ENCODE measurements around the gene TRMT11. TPM values are rescaled to one million over a fixed set of nuclear protein-coding genes. Genes with fewer than 3 reads are reported as not detected.

TRMT11 gene
- polyA plus RNA-seq, 1 of the 3 experiments (the other 2 are of a cell fraction) = 15.0 TPM

DNA sequence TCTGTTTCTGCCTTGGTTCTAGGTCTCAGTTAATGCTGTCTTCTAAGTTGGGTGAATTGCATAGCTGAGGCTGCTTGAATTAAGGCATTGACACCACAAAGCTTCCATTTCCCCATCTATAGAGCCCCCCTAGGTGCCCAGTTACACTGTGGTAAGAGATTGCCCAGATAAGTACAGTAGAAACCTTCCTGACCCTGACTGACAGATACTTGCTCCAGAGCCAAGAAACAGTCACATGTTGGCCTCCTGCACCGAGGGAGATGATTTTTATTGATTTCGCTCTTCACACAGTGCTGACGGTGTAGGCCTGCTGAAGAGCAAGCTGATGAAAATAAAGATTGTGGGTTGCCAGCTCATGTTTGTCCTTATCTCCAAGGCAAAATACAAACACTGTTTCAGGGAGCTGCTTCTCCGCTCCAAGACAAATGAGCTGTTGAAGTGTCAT lies 67.9 kb downstream of the TRMT11 start:
- Histone ChIP-seq H3F3A (replicated peaks; ENCODE audit: insufficient read depth) (no peaks in the 10 kb centered on the region), H2AFZ (ENCODE audit: low read depth) (no peak overlapping the region), H3K4me2 (no peak overlapping the region), H3K9me2 (no peaks in the 10 kb centered on the region), H3K9me3 (no peaks in the 10 kb centered on the region), H4K20me1 (ENCODE audit: insufficient read depth) (no peaks in the 10 kb centered on the region), H3K4me1 (ENCODE audit: control insufficient read depth in 1 of 2, insufficient read depth in 2 of 2, low read depth in 1 of 2, low read length in 1 of 2) (peaks cover 0 to 11% of the 10 kb centered on the region in 2 experiments; a peak in 2 of 4 replicates), H3K79me2 (ENCODE audit: insufficient read depth) (no peaks in the 10 kb centered on the region), H3K9ac (no peak overlapping the region), H3K36me3 (replicated peaks in 1 of 2; ENCODE audit: control insufficient read depth in 1 of 2, insufficient read depth in 2 of 2, low read length in 1 of 2) (no peaks in the 10 kb centered on the region), H3K4me3 (ENCODE audit: low read depth in 2 of 2, low read length in 1 of 2) (no peak overlapping the region), H3K27ac (ENCODE audit: low read depth in 2 of 2, low read length in 1 of 2) (no peak overlapping the region), H3K27me3 (ENCODE audit: insufficient read depth) (no peaks in the 10 kb centered on the region)
- ChIA-PET CTCF (interaction anchor here (1.4 to 2.8 kb wide), 4 partner anchors 17 to 80 kb away, joined by 4 to 12 read pairs (median 6); no protein-coding TSS in a partner anchor), POLR2A (no interaction called here)
- DNase-seq = peak; percentile 14
- WGBS (ENCODE audit: low lambda C conversion rate) = 57% methylated on average over 4 of the region's 4 CpGs
- TF ChIP-seq EP300 (IDR thresholded peaks at IDR 0.05; ENCODE audit: borderline replicate concordance in 1 of 2, low read depth in 1 of 2, low read length in 1 of 2) = peak; percentile 62 to 78; a peak in 3 of 4 replicates
- TF ChIP-seq RAD21 (IDR thresholded peaks at IDR 0.05; ENCODE audit: low read length) = peak; percentile 28
- TF ChIP-seq FOSL2 (IDR thresholded peaks at IDR 0.05; ENCODE audit: borderline replicate concordance, low read depth) = no peak
- TF ChIP-seq SMC3 (IDR thresholded peaks at IDR 0.05; ENCODE audit: low read depth, low read length) = no peak
- TF ChIP-seq ELF1 (IDR thresholded peaks at IDR 0.05) = no peak
- peak; percentile 52; the same call in 1 of the 2 replicates for TF ChIP-seq FOXJ3 (CRISPR knock-in tag; IDR thresholded peaks at IDR 0.05)
- TF ChIP-seq, protein P1, sequence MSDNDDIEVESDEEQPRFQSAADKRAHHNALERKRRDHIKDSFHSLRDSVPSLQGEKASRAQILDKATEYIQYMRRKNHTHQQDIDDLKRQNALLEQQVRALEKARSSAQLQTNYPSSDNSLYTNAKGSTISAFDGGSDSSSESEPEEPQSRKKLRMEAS (IDR thresholded peaks at IDR 0.05; ENCODE audit: low read depth) = no peak
- TF ChIP-seq, protein P2, sequence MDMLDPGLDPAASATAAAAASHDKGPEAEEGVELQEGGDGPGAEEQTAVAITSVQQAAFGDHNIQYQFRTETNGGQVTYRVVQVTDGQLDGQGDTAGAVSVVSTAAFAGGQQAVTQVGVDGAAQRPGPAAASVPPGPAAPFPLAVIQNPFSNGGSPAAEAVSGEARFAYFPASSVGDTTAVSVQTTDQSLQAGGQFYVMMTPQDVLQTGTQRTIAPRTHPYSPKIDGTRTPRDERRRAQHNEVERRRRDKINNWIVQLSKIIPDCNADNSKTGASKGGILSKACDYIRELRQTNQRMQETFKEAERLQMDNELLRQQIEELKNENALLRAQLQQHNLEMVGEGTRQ (IDR thresholded peaks at IDR 0.05; ENCODE audit: borderline replicate concordance, low read depth, low read length) = no peak
- TF ChIP-seq, protein P3, sequence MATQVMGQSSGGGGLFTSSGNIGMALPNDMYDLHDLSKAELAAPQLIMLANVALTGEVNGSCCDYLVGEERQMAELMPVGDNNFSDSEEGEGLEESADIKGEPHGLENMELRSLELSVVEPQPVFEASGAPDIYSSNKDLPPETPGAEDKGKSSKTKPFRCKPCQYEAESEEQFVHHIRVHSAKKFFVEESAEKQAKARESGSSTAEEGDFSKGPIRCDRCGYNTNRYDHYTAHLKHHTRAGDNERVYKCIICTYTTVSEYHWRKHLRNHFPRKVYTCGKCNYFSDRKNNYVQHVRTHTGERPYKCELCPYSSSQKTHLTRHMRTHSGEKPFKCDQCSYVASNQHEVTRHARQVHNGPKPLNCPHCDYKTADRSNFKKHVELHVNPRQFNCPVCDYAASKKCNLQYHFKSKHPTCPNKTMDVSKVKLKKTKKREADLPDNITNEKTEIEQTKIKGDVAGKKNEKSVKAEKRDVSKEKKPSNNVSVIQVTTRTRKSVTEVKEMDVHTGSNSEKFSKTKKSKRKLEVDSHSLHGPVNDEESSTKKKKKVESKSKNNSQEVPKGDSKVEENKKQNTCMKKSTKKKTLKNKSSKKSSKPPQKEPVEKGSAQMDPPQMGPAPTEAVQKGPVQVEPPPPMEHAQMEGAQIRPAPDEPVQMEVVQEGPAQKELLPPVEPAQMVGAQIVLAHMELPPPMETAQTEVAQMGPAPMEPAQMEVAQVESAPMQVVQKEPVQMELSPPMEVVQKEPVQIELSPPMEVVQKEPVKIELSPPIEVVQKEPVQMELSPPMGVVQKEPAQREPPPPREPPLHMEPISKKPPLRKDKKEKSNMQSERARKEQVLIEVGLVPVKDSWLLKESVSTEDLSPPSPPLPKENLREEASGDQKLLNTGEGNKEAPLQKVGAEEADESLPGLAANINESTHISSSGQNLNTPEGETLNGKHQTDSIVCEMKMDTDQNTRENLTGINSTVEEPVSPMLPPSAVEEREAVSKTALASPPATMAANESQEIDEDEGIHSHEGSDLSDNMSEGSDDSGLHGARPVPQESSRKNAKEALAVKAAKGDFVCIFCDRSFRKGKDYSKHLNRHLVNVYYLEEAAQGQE (IDR thresholded peaks at IDR 0.05; ENCODE audit: low read depth, low read length) = no peak
- TF ChIP-seq RCOR1 (IDR thresholded peaks at IDR 0.05; ENCODE audit: low read length) = peak; percentile 73; the same call in 1 of the 2 replicates
- TF ChIP-seq, protein P4, sequence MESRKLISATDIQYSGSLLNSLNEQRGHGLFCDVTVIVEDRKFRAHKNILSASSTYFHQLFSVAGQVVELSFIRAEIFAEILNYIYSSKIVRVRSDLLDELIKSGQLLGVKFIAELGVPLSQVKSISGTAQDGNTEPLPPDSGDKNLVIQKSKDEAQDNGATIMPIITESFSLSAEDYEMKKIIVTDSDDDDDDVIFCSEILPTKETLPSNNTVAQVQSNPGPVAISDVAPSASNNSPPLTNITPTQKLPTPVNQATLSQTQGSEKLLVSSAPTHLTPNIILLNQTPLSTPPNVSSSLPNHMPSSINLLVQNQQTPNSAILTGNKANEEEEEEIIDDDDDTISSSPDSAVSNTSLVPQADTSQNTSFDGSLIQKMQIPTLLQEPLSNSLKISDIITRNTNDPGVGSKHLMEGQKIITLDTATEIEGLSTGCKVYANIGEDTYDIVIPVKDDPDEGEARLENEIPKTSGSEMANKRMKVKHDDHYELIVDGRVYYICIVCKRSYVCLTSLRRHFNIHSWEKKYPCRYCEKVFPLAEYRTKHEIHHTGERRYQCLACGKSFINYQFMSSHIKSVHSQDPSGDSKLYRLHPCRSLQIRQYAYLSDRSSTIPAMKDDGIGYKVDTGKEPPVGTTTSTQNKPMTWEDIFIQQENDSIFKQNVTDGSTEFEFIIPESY (IDR thresholded peaks at IDR 0.05; ENCODE audit: borderline replicate concordance, low read depth) = 0 out of 2 replicates have a peak, but pooled peaks have one; percentile 38
- TF ChIP-seq, protein P5, sequence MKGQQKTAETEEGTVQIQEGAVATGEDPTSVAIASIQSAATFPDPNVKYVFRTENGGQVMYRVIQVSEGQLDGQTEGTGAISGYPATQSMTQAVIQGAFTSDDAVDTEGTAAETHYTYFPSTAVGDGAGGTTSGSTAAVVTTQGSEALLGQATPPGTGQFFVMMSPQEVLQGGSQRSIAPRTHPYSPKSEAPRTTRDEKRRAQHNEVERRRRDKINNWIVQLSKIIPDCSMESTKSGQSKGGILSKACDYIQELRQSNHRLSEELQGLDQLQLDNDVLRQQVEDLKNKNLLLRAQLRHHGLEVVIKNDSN (IDR thresholded peaks at IDR 0.05; ENCODE audit: borderline replicate concordance, low read depth) = peak; percentile 46; the same call in 1 of the 2 replicates
- TF ChIP-seq GATA2 (CRISPR knock-in tag; IDR thresholded peaks at IDR 0.05) = peak; percentile 98
- TF ChIP-seq EZH2phosphoT487 (IDR thresholded peaks at IDR 0.05; ENCODE audit: borderline replicate concordance, low read depth) = no peak
- TF ChIP-seq SIN3A (IDR thresholded peaks at IDR 0.05; ENCODE audit: borderline replicate concordance, low read depth, low read length) = no peak
- no peak for TF ChIP-seq YY1 (IDR thresholded peaks at IDR 0.05; ENCODE audit: low read depth)
- TF ChIP-seq TEAD4 (IDR thresholded peaks at IDR 0.05; ENCODE audit: borderline replicate concordance, insufficient read depth) = no peak
- TF ChIP-seq MXI1 (IDR thresholded peaks at IDR 0.05; ENCODE audit: low read depth, low read length) = no peak
- TF ChIP-seq NRF1 (IDR thresholded peaks at IDR 0.05; ENCODE audit: low read depth, low read length) = no peak
- TF ChIP-seq, protein P6, sequence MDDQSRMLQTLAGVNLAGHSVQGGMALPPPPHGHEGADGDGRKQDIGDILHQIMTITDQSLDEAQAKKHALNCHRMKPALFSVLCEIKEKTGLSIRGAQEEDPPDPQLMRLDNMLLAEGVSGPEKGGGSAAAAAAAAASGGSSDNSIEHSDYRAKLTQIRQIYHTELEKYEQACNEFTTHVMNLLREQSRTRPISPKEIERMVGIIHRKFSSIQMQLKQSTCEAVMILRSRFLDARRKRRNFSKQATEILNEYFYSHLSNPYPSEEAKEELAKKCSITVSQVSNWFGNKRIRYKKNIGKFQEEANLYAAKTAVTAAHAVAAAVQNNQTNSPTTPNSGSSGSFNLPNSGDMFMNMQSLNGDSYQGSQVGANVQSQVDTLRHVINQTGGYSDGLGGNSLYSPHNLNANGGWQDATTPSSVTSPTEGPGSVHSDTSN (IDR thresholded peaks at IDR 0.05) = peak; percentile 89
- no peak for TF ChIP-seq GABPA (IDR thresholded peaks at IDR 0.05; ENCODE audit: low read depth)
- TF ChIP-seq, protein P7, sequence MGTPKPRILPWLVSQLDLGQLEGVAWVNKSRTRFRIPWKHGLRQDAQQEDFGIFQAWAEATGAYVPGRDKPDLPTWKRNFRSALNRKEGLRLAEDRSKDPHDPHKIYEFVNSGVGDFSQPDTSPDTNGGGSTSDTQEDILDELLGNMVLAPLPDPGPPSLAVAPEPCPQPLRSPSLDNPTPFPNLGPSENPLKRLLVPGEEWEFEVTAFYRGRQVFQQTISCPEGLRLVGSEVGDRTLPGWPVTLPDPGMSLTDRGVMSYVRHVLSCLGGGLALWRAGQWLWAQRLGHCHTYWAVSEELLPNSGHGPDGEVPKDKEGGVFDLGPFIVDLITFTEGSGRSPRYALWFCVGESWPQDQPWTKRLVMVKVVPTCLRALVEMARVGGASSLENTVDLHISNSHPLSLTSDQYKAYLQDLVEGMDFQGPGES (IDR thresholded peaks at IDR 0.05; ENCODE audit: low read depth, low read length) = no peak
- peak; percentile 86 for TF ChIP-seq NFIC (IDR thresholded peaks at IDR 0.05; ENCODE audit: borderline replicate concordance)
- TF ChIP-seq TAF1 (IDR thresholded peaks at IDR 0.05; ENCODE audit: borderline replicate concordance, low read depth, low read length) = no peak
